ENCODE measurements around the gene PPP4R3B.
"Not testable (repeated sequence)": the region's sequence is repeated elsewhere in the genome, so short reads cannot be mapped to it uniquely, and the experiment has no call there.

Gene PPP4R3B

GRCh38 chr2:55592130-55592529 is 25.3 kb downstream of the PPP4R3B start:
- DNase-seq: no peak

GRCh38 chr2:55590810-55591440 is 26.5 kb downstream of the PPP4R3B start:
- no peak for DNase-seq

GRCh38 chr2:55585451-55586080 is 31.9 kb downstream of the PPP4R3B start:
- no peak for DNase-seq

- no peak for DNase-seq
Measured at GRCh38 chr2:55581874-55582547, 35.4 kb downstream of the PPP4R3B start.

GRCh38 chr2:55581435-55581834 is 36.0 kb downstream of the PPP4R3B start:
- no peak for DNase-seq

- DNase-seq: not testable (repeated sequence)
Measured at GRCh38 chr2:55569002-55569401, 48.4 kb downstream of the PPP4R3B start.

- DNase-seq: no peak
Measured at GRCh38 chr2:55567298-55567697, 50.1 kb downstream of the PPP4R3B start.

GRCh38 chr2:55565613-55566012 is 51.8 kb downstream of the PPP4R3B start:
- no peak for DNase-seq

GRCh38 chr2:55560855-55561254 is 56.6 kb downstream of the PPP4R3B start:
- no peak for DNase-seq

- DNase-seq: no peak
Measured at GRCh38 chr2:55556809-55557208, 60.6 kb downstream of the PPP4R3B start.

GRCh38 chr2:55555977-55556376 is 61.4 kb downstream of the PPP4R3B start:
- DNase-seq: peak; percentile 1

- no peak for DNase-seq
Measured at GRCh38 chr2:55553321-55553720, 64.1 kb downstream of the PPP4R3B start.

GRCh38 chr2:55550368-55551102 is 66.9 kb downstream of the PPP4R3B start:
- no peak for DNase-seq

- DNase-seq: not testable (repeated sequence)
Measured at GRCh38 chr2:55547679-55548078, 69.7 kb downstream of the PPP4R3B start.

- DNase-seq: no peak
Measured at GRCh38 chr2:55547001-55547400, 70.4 kb downstream of the PPP4R3B start.

GRCh38 chr2:55530539-55531081 is 86.8 kb downstream of the PPP4R3B start:
- no peak for DNase-seq

GRCh38 chr2:55526174-55526573 is 91.2 kb downstream of the PPP4R3B start:
- no peak for DNase-seq

GRCh38 chr2:55524884-55525437 is 92.5 kb downstream of the PPP4R3B start:
- no peak for DNase-seq

GRCh38 chr2:55519938-55520885 is 97.2 kb downstream of the PPP4R3B start:
- peak; percentile 47 for DNase-seq

- peak; percentile 43 for DNase-seq
Measured at GRCh38 chr2:55518841-55519165, 98.6 kb downstream of the PPP4R3B start.

- peak; percentile 10 for DNase-seq
Measured at GRCh38 chr2:55511508-55512124, 105.8 kb downstream of the PPP4R3B start.
